Measurements from ENCODE around the gene ANKRD33B.
"Not testable (repeated sequence)": the region's sequence is repeated elsewhere in the genome, so short reads cannot be mapped to it uniquely, and the experiment has no call there.

ANKRD33B gene

GRCh38 chr5:10655972-10656830, 92.3 kb downstream of the ANKRD33B start:
- no peak for DNase-seq (ENCODE audit: low read depth, low spot score)

- no peak for DNase-seq (ENCODE audit: low read depth, low spot score)
Observed at GRCh38 chr5:10658265-10658664, 94.4 kb downstream of the ANKRD33B start.

DNA sequence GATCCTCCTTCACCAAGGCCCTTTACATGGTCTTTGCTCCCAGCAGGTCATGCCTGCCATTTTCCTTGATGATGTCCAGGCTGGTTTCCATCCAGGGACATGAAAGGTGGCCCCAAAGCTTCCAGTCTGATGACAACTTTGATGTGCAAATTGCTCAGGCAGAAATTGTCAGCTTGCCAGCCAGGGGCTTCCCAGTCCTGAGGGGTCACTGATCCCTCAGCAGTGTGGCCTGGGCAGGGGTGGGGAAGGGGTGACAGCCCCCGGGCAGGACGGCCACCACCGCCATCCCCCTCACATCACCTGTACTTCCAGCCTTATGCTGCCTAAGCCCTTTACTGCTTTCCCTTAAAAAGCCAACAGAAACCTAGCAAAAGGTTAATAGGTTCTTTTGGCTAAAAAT, 96.3 kb downstream of the ANKRD33B start:
- DNase-seq (ENCODE audit: low read depth, low spot score): no peak

DNA sequence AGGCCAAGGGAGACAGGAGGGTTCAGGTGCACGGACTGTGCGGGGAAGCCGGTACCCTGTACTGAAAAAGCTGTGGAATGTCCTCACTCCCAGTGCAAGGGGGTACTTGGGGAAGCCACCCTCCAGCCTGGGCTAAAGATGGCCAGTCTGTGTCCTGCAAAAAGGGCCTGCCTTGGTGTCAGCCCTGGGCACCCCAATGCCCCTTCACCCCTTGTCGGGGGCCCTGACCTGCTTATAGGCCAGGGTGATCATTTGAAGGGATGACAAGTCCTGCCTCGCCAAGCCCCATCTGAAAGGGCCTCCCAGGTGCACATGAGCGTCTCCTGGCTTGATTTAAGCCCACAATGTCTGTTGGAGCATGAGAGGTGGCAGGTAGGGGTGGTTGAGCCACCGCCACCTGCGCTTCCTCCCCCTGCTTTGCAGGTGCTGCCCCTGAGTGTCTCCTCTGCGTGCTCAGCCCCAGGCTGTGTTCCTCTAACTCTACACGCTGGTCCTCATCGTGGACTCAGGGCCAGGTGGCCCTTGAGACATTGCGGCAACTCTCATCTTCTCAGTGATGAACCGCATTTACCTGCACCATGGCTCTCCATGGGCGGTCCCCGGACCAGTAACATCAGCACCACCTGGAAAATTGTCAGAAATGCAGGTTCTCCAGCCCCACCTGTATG, 97.0 kb downstream of the ANKRD33B start:
- no peak for DNase-seq (ENCODE audit: low read depth, low spot score)

DNA sequence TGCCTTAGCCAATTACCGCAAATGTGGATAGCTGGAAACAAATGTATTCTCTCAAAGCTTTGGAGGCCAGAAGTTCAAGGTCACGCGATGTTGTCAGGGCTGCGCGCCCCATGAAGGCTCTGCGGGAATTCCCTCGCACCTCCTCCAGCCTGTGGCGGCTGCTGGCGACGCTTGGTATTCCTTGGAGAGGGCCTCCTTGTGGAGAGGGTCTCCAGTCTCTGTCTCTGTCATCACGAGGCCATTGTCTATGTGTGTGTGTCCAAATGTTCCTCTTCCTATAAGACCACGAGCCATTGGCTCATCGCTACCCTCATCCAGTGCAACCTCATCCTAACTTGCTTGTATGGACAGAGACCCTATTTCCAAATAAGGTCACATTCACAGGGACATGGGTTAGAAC, 97.5 kb downstream of the ANKRD33B start:
- DNase-seq (ENCODE audit: low read depth, low spot score): no peak

DNA sequence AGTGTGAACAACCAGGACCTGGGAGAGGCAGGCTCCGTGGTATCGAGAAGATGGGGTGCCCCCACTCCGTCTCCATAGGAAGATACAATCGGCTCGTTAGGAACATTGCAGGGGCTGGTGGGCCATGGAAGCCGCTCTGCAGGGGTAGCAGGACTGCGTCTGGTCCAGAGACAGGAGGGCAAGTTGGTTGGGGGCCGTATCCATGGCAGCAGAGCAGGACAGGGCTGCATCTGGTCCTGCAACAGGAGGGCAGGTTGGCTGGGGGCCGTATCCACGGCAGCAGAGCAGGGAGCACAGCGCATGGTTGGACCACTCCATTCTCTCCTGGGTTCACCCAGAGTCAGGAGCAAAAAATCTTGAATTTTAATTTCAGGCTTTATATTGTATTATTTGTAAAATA, 98.2 kb downstream of the ANKRD33B start:
- no peak for DNase-seq (ENCODE audit: low read depth, low spot score)

GRCh38 chr5:10662661-10663488, 99.0 kb downstream of the ANKRD33B start:
- DNase-seq (ENCODE audit: low read depth, low spot score): no peak

DNA sequence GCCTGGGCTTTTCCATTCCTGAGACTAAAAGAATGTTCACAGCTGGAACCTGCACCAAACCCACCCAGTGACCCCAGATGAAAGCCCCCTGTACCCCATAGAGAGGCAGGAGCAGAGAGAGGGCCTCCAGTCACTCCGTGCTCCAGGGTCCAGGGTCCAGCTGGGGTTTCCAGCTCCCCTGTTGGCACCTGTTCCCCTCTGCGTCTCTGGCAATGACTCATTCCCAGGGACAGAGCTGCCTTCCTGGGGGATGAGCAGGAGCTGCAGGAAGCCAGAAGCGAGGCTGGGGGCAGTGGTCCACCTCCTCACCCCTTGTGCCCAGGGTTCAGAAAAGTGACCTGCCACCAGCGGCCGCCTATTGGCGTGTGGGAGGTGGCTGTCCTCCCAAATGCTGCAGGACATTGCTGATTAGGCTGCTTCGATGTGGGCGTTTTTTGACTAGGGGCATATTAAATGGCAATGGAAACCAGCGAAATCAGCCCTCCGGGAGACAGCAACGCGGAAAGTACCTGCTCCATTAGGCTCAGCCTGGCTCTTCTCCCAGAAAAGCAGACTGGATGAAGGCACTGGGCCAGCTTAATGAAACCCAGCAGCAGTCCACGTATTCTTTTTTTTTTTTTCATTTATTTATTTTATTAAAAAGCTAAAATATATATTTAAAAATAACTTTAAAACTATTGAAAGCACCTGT, 99.8 kb downstream of the ANKRD33B start:
- DNase-seq (ENCODE audit: low read depth, low spot score): no peak

GRCh38 chr5:10664180-10664769, 100.4 kb downstream of the ANKRD33B start:
- not testable (repeated sequence) for DNase-seq (ENCODE audit: low read depth, low spot score)

DNA sequence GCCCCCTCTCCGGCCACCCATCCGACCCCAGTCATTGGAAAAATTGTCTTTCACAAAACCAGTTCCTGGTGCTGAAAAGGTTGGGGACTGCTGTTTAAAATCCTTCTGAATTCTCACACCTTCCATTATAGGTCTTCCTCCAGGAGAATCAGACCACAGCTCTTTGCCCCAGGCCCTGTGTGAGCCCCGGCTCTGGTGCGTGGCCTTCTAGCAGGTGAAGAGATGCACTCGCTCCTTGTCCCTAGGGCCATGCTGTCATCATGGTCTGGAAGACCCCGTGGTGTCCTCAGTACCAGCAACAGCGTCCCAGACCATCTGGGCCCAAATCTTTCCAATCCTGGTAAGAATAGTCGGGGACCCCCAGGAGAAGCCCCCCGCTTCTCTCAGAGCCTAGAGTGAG, 101.9 kb downstream of the ANKRD33B start:
- no peak for DNase-seq (ENCODE audit: low read depth, low spot score)

GRCh38 chr5:10666531-10667299, 102.8 kb downstream of the ANKRD33B start:
- DNase-seq (ENCODE audit: low read depth, low spot score): no peak

GRCh38 chr5:10667431-10668057, 103.7 kb downstream of the ANKRD33B start:
- no peak for DNase-seq (ENCODE audit: low read depth, low spot score)

DNA sequence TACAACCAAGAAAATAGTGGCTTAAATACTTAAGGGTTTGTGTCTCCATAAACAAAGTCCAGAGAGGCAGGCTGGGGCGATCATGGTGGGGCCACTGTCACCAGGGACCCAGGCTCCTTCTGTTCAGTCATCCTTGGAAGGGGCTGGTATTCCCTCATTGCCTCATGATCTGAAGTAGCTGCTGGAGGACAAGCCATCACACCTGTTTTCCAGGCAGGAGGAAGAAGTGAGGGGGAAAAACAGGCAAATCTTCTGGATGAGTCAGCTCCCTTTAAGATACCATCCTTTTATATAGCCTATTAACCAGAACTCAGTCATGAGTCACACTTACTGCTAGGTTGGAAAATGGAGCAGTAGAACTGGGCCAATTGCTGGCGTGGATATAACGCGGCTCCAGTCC, 104.8 kb downstream of the ANKRD33B start:
- no peak for DNase-seq (ENCODE audit: low read depth, low spot score)

DNA sequence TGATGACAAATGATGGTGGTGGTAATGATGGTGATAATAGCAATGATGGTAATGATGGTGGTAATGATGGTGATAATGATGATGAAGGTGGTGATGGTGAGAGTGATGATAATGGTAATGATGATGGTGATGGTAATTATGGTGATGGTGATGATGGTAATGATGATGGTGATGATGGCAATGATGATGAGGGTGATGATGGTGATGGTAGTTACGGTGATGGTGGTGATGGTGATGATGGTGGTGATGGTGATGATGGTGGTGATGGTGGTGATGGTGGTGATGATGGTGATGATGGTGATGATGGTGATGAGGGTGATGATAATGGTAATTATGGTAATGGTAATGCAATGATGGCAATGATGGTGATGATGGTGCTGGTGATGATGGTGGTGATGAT, 106.1 kb downstream of the ANKRD33B start:
- no peak for DNase-seq (ENCODE audit: low read depth, low spot score)

- no peak for DNase-seq (ENCODE audit: low read depth, low spot score)
Observed at GRCh38 chr5:10671041-10672008, 107.5 kb downstream of the ANKRD33B start.

DNA sequence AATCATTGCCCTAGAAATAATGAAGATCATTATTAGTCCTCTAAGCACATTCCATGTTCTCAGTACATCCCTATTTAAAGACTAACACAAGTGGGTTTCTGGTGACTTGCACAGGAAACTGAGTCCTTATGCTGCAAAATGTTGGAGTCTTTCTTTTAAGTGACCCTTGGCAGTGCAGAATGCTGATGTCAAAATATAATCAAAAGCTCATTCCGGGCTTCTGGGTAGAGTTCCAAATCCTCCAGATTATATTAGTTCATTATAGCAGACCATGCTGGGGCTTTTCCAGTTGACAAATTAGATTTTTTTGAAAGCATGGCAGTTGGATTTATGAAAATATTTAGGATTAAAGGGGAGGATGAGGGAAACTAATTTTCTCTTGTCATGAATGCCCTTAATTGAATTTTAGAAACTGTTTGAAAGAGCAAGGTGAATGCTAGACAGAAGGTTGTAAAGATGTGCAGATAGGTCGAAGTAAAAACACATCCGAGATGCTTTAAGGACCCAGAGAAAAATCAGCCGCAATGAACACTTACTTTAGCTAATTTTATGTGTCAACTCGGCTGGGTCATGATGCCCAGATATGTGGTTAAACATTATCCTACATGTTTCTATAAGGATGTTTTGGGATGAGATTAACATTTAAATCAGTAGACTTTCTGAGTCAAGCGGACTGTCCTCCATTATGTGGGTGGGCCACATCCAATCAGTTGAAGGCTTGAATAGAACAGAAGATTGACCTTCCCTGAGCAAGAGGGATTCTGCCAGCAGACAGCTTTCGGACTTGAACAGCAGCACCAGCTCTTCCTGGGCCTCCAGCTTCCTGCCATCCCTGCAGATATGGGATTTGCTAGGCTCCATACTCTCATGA, 108.5 kb downstream of the ANKRD33B start:
- DNase-seq (ENCODE audit: low read depth, low spot score): no peak

- no peak for DNase-seq (ENCODE audit: low read depth, low spot score)
Observed at GRCh38 chr5:10673017-10673389, 109.1 kb downstream of the ANKRD33B start.

- no peak for DNase-seq (ENCODE audit: low read depth, low spot score)
Observed at GRCh38 chr5:10673407-10673806, 109.5 kb downstream of the ANKRD33B start.

Data from activated CD4-positive, CD25-positive, alpha-beta regulatory T cell treated with anti-CD3 and anti-CD28 coated beads, Interleukin-2, amount 50 U/mL, for 16 hours (primary cell).